Right lobe of liver (tissue), 4 donors: ENCODE data around the gene SYT14.

ENCODE experiments used
- POLR2A ChIP-seq: fragments of 450-650 bp; IDR thresholded peaks from one replicate; pipeline ENCODE4 v1.6.1; 2017; ENCODE audit warnings: antibody characterized with exemption, mild to moderate bottlenecking
- TF ChIP-seq, protein P1 (sequence below), 4 donors: fragments of 200-600 bp in 3 of 4; fragments of 450-650 bp in 1 of 4; IDR thresholded peaks; one replicate each; pipeline versions ENCODE4 v1.5.1 to v1.8.0; 2016 to 2022; ENCODE audit warnings: antibody characterized with exemption in 4 of 4, mild to moderate bottlenecking in 2 of 4
- donor health status: DM: no; HTN: no; CAD: no.
- donor health status: DM: no; HTN: no; CAD: no.
- donor health status: DM: no; HTN: yes; CAD: no.

DNA sequence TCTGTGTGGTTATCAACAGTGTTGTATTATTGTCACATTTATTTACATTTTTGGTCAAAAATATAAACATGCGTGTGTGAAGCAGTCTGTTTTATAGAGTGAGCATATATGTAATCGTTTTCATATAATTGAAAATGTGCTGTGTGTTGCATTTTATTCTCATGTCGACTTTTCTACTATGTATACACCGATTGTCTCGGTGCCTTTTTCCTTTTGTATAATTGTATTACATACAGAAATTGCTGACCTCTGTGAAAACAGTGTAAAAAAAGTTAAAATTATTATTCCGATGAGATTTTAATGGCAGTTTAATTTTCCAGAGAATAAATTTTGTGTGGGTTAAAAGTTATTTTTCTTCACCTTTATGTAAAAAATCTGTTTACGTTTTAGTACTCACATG is 232.2 kb downstream of the SYT14 start:
- TF ChIP-seq, protein P1, sequence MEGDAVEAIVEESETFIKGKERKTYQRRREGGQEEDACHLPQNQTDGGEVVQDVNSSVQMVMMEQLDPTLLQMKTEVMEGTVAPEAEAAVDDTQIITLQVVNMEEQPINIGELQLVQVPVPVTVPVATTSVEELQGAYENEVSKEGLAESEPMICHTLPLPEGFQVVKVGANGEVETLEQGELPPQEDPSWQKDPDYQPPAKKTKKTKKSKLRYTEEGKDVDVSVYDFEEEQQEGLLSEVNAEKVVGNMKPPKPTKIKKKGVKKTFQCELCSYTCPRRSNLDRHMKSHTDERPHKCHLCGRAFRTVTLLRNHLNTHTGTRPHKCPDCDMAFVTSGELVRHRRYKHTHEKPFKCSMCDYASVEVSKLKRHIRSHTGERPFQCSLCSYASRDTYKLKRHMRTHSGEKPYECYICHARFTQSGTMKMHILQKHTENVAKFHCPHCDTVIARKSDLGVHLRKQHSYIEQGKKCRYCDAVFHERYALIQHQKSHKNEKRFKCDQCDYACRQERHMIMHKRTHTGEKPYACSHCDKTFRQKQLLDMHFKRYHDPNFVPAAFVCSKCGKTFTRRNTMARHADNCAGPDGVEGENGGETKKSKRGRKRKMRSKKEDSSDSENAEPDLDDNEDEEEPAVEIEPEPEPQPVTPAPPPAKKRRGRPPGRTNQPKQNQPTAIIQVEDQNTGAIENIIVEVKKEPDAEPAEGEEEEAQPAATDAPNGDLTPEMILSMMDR (IDR thresholded peaks at IDR 0.05) = no peak
- TF ChIP-seq POLR2A = no peak
